ENCODE measurements around the gene PLEKHH3.

GRCh38 chr17:42691021-42691545 lies 14.3 kb upstream of the PLEKHH3 start:
- TF ChIP-seq POLR2A (IDR thresholded peaks at IDR 0.05; ENCODE audit: low read depth, low read length): no peak
- no peak for TF ChIP-seq POLR2AphosphoS5 (IDR thresholded peaks at IDR 0.05; ENCODE audit: low read depth, low read length)
